ENCODE results near the gene GSG1. TPM values are rescaled to one million over a fixed set of nuclear protein-coding genes. Genes with fewer than 3 reads are reported as not detected.

The GSG1 gene
- total and polyA plus RNA-seq, 2 donors (not counting 3 experiments of a cell fraction or from before 2014, with no cell fraction given), result not detected

GRCh38 chr12:13044002-13044905 is 59.2 kb downstream of the GSG1 start, which contains the start of gene FAM234B:
TSS of gene FAM234B (plus strand) at chr12:13044381. CDS start at chr12:13044404, 23 bp downstream.
- BruUV-seq (replicated peaks), result no TSS peak

More at GRCh38 chr12:13044002-13044905, 59.2 kb downstream of the GSG1 start, which contains the start of gene FAM234B:
- DNase-seq (ENCODE audit: low read depth, low spot score) (peak; percentile 70), FAIRE-seq (peak; percentile 89)
- no peaks in the 10 kb centered on the region for H3K9me1 ChIP-seq (replicated peaks; ENCODE audit: control insufficient read depth, extremely low read depth, insufficient read depth, low read length)
- H3K36me3 ChIP-seq (ENCODE audit: control insufficient read depth in 2 of 2, extremely low read depth in 1 of 2, insufficient read depth in 2 of 2, low read length in 2 of 2), result no peaks in the 10 kb centered on the region
- H3K79me2 ChIP-seq (ENCODE audit: control insufficient read depth, insufficient read depth, low read length), result no peaks in the 10 kb centered on the region
- dilution Hi-C loops (cut with MboI; ENCODE audit: extremely low pct_ligation_motif_present, low sequenced_read_pairs) (no loop called here), intact Hi-C loops (cut with micrococcal nuclease) (loop anchor here (1.0 to 2.0 kb wide), 2 partner anchors 44 to 55 kb away; partner anchors contain the start of gene HEBP1)
- peak within 1 kb of the TSS; percentile 99 for H3K4me2 ChIP-seq (ENCODE audit: insufficient read depth, low read length)
- peak within 1 kb of the TSS; percentile 100 for H2AFZ ChIP-seq (ENCODE audit: low read depth, low read length)
- POLR2A ChIA-PET, result interaction anchor here (1.0 kb wide), 1 partner anchor 152 kb away, joined by 4 read pairs; the partner anchor contains the start of gene EMP1
- peaks cover 10% of the 10 kb centered on the region for H3K4me1 ChIP-seq (ENCODE audit: control insufficient read depth, extremely low read depth, insufficient read depth, low read length)
- no peak within 1 kb of the TSS for H3K27ac ChIP-seq (ENCODE audit: insufficient read depth, low read depth, low read length)
- CTCF ChIA-PET, result interaction anchor here (0.6 to 3.0 kb wide), 29 partner anchors 9 to 211 kb away, joined by 3 to 20 read pairs (median 3); partner anchors contain the start of gene EMP1
- H3K27me3 ChIP-seq (ENCODE audit: control insufficient read depth in 2 of 2, insufficient read depth in 2 of 2, low read length in 2 of 2), result peaks cover 2% of the 10 kb centered on the region in 2 experiments
- TF ChIP-seq FOS (IDR thresholded peaks at IDR 0.05; ENCODE audit: borderline replicate concordance, insufficient read depth, low read length) (no peak), CTCF (IDR thresholded peaks at IDR 0.05; ENCODE audit: extremely low read depth in 1 of 2, insufficient read depth in 1 of 2, low read depth in 1 of 2, low read length in 2 of 2) (peak; percentile 9 to 21)
- H3K4me3 ChIP-seq (replicated peaks in 1 of 3; ENCODE audit: insufficient read depth in 1 of 3, low read depth in 1 of 3, low read length in 3 of 3), result peak within 1 kb of the TSS; percentile 66 to 85 (median 79)
- H3K9me3 ChIP-seq (replicated peaks; ENCODE audit: control insufficient read depth, insufficient read depth, low read length), result no peaks in the 10 kb centered on the region
- H3K9ac ChIP-seq (replicated peaks; ENCODE audit: extremely low read depth, insufficient read depth, low read length), result peak within 1 kb of the TSS; percentile 59
- no peaks in the 10 kb centered on the region for H4K20me1 ChIP-seq (replicated peaks; ENCODE audit: control insufficient read depth, extremely low read depth, insufficient read depth, low read length)

Measured in endothelial cell of umbilical vein (primary cell).